ENCODE results near the gene PPFIA4. TPM values are rescaled to one million over a fixed set of nuclear protein-coding genes. Genes with fewer than 3 reads are reported as not detected.
"Not testable (repeated sequence)": the region's sequence is repeated elsewhere in the genome, so short reads cannot be mapped to it uniquely, and the experiment has no call there.

Gene PPFIA4
- total and polyA plus RNA-seq, 9 of the 15 experiments (the other 6 are each of a cell fraction or from before 2014, with no cell fraction given): 0.07 to 12.0 (median 0.70) TPM

DNA sequence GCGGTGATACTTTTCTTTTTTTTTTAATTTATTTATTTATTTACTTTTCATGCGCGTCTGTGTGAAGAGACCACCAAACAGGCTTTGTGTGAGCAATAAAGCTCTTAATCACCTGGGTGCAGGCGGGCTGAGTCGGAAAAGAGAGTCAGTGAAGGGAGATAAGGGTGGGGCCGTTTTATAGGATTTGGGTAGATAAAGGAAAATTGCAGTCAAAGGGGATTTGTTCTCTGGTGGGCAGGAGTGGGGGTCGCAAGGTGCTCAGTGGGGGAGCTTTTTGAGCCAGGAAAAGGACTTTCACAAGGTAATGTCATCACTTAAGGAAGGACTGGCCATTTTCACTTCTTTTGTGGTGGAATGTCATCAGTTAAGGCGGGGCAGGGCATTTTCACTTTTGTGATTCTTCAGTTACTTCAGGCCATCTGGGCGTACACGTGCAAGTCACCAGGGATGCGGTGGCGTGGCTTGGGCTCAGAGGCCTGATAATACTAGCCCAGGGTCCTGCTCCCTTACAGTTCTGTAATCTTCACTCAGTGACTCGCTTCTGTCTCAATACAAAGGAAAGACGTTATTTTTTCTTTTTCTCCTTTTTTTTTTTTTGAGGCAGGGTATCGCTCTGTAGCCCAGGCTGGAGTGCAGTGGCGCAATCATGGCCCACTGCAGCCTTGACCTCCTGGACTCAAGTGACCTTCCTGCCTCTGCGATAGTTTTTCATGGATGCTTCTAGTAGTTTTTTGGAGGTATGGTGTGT is 20.7 kb upstream of the PPFIA4 start (continued):
- TF ChIP-seq, protein P1, sequence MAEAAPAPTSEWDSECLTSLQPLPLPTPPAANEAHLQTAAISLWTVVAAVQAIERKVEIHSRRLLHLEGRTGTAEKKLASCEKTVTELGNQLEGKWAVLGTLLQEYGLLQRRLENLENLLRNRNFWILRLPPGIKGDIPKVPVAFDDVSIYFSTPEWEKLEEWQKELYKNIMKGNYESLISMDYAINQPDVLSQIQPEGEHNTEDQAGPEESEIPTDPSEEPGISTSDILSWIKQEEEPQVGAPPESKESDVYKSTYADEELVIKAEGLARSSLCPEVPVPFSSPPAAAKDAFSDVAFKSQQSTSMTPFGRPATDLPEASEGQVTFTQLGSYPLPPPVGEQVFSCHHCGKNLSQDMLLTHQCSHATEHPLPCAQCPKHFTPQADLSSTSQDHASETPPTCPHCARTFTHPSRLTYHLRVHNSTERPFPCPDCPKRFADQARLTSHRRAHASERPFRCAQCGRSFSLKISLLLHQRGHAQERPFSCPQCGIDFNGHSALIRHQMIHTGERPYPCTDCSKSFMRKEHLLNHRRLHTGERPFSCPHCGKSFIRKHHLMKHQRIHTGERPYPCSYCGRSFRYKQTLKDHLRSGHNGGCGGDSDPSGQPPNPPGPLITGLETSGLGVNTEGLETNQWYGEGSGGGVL (CRISPR knock-in tag; IDR thresholded peaks at IDR 0.05): 0 out of 2 replicates have a peak, but pooled peaks have one; percentile 23
- TF ChIP-seq, protein P2, sequence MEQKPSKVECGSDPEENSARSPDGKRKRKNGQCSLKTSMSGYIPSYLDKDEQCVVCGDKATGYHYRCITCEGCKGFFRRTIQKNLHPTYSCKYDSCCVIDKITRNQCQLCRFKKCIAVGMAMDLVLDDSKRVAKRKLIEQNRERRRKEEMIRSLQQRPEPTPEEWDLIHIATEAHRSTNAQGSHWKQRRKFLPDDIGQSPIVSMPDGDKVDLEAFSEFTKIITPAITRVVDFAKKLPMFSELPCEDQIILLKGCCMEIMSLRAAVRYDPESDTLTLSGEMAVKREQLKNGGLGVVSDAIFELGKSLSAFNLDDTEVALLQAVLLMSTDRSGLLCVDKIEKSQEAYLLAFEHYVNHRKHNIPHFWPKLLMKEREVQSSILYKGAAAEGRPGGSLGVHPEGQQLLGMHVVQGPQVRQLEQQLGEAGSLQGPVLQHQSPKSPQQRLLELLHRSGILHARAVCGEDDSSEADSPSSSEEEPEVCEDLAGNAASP (IDR thresholded peaks at IDR 0.05): peak; percentile 29; the same call in 1 of the 2 replicates
- TF ChIP-seq MTA2 (IDR thresholded peaks at IDR 0.05; ENCODE audit: low read depth): peak; percentile 62
- TF ChIP-seq BCOR (IDR thresholded peaks at IDR 0.05): peak; percentile 25; the same call in 1 of the 2 replicates
- TF ChIP-seq, protein P3, sequence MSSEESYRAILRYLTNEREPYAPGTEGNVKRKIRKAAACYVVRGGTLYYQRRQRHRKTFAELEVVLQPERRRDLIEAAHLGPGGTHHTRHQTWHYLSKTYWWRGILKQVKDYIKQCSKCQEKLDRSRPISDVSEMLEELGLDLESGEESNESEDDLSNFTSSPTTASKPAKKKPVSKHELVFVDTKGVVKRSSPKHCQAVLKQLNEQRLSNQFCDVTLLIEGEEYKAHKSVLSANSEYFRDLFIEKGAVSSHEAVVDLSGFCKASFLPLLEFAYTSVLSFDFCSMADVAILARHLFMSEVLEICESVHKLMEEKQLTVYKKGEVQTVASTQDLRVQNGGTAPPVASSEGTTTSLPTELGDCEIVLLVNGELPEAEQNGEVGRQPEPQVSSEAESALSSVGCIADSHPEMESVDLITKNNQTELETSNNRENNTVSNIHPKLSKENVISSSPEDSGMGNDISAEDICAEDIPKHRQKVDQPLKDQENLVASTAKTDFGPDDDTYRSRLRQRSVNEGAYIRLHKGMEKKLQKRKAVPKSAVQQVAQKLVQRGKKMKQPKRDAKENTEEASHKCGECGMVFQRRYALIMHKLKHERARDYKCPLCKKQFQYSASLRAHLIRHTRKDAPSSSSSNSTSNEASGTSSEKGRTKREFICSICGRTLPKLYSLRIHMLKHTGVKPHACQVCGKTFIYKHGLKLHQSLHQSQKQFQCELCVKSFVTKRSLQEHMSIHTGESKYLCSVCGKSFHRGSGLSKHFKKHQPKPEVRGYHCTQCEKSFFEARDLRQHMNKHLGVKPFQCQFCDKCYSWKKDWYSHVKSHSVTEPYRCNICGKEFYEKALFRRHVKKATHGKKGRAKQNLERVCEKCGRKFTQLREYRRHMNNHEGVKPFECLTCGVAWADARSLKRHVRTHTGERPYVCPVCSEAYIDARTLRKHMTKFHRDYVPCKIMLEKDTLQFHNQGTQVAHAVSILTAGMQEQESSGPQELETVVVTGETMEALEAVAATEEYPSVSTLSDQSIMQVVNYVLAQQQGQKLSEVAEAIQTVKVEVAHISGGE (CRISPR knock-in tag; IDR thresholded peaks at IDR 0.05): peak in 1 of 3 experiments; percentile 39; a peak in 1 of 6 replicates
- not testable (repeated sequence) for TF ChIP-seq CREB1 (IDR thresholded peaks at IDR 0.05); MYNN (CRISPR knock-in tag; IDR thresholded peaks at IDR 0.05)
- TF ChIP-seq CREB1 (CRISPR knock-in tag; IDR thresholded peaks at IDR 0.05): peak; percentile 50; the same call in 1 of the 2 replicates
- peak; percentile 30 to 81; a peak in 2 of 4 replicates for TF ChIP-seq HDAC1 (IDR thresholded peaks at IDR 0.05)
- peak; percentile 79; the same call in 1 of the 2 replicates for TF ChIP-seq MYNN (IDR thresholded peaks at IDR 0.05)
- TF ChIP-seq, protein P4, sequence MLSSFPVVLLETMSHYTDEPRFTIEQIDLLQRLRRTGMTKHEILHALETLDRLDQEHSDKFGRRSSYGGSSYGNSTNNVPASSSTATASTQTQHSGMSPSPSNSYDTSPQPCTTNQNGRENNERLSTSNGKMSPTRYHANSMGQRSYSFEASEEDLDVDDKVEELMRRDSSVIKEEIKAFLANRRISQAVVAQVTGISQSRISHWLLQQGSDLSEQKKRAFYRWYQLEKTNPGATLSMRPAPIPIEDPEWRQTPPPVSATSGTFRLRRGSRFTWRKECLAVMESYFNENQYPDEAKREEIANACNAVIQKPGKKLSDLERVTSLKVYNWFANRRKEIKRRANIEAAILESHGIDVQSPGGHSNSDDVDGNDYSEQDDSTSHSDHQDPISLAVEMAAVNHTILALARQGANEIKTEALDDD (IDR thresholded peaks at IDR 0.05): peak; percentile 76
- peak; percentile 13; the same call in 1 of the 2 replicates for TF ChIP-seq FOXJ2 (tag; IDR thresholded peaks at IDR 0.05)
- peak; percentile 92 for TF ChIP-seq DPF2 (IDR thresholded peaks at IDR 0.05)
- TF ChIP-seq, protein P5, sequence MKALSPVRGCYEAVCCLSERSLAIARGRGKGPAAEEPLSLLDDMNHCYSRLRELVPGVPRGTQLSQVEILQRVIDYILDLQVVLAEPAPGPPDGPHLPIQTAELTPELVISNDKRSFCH (CRISPR knock-in tag; IDR thresholded peaks at IDR 0.05): not testable (repeated sequence)
- TF ChIP-seq, protein P5 (tag; IDR thresholded peaks at IDR 0.05): 0 out of 2 replicates have a peak, but pooled peaks have one; percentile 20
- peak; percentile 58 for TF ChIP-seq POLR2G (IDR thresholded peaks at IDR 0.05; ENCODE audit: low read depth, low read length)
- TF ChIP-seq, protein P6, sequence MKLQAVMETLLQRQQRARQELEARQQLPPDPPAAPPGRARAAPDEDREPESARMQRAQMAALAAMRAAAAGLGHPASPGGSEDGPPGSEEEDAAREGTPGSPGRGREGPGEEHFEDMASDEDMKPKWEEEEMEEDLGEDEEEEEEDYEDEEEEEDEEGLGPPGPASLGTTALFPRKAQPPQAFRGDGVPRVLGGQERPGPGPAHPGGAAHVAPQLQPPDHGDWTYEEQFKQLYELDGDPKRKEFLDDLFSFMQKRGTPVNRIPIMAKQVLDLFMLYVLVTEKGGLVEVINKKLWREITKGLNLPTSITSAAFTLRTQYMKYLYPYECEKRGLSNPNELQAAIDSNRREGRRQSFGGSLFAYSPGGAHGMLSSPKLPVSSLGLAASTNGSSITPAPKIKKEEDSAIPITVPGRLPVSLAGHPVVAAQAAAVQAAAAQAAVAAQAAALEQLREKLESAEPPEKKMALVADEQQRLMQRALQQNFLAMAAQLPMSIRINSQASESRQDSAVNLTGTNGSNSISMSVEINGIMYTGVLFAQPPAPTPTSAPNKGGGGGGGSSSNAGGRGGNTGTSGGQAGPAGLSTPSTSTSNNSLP (IDR thresholded peaks at IDR 0.05; ENCODE audit: borderline replicate concordance, low read depth, low read length): 0 out of 2 replicates have a peak, but pooled peaks have one; percentile 8
